Bronchial epithelial cell (primary cell): ENCODE data around the gene SLC6A19. TPM values are rescaled to one million over a fixed set of nuclear protein-coding genes. Genes with fewer than 3 reads are reported as not detected.

Experiments
- DNase-seq: peaks from one replicate; pipeline ENCODE4 v3.0.0-alpha.2; 2010; ENCODE audit warnings: low read depth
- FAIRE-seq: peaks from 2 replicates; lab custom pipeline; 2011; peaks lifted over from hg19 to GRCh38; lab: Jason Lieb, UNC
- H3K27me3 ChIP-seq: 2 replicates; pipeline ENCODE4 v1.5.1; 2011; ENCODE audit warnings: low read length; ENCODE audit not compliant: control insufficient read depth, insufficient read depth
- H3K36me3 ChIP-seq: 2 replicates; pipeline ENCODE4 v1.5.1; 2011; ENCODE audit warnings: low read length; ENCODE audit not compliant: control insufficient read depth, insufficient read depth
- H3K4me3 ChIP-seq: 2 replicates; pipeline ENCODE4 v1.5.1; 2011; ENCODE audit warnings: mild to moderate bottlenecking, low read depth, low read length, control low read depth
- CTCF ChIP-seq: IDR thresholded peaks from 2 replicates; pipeline ENCODE4 v1.5.1; 2011; ENCODE audit warnings: mild to moderate bottlenecking, moderate library complexity, low read length, control low read depth, inconsistent platforms; ENCODE audit not compliant: insufficient read depth, severe bottlenecking
- total RNA-seq: library from RNA; depleted of rRNA; stranded (reverse); fragments of >200 nt; gene quantifications from 2 replicates; pipeline ENCODE4 v1.2.1, GENCODE V29; 2014

The SLC6A19 gene
- total RNA-seq, 1 donor from 2014 or later, result not detected

GRCh38 chr5:1172670-1173404 is 28.6 kb upstream of the SLC6A19 start:
- no peak for TF ChIP-seq CTCF
- Histone ChIP-seq H3K27me3 (no peaks in the 10 kb centered on the region), H3K4me3 (no peak overlapping the region), H3K36me3 (no peaks in the 10 kb centered on the region)
- no peak for DNase-seq
- no peak for FAIRE-seq

GRCh38 chr5:1173485-1174070 is 27.8 kb upstream of the SLC6A19 start:
- Histone ChIP-seq H3K36me3 (no peaks in the 10 kb centered on the region), H3K27me3 (no peaks in the 10 kb centered on the region), H3K4me3 (no peak overlapping the region)
- TF ChIP-seq CTCF, result no peak
- no peak for FAIRE-seq
- DNase-seq, result no peak

- Histone ChIP-seq H3K4me3 (no peak overlapping the region), H3K36me3 (no peaks in the 10 kb centered on the region), H3K27me3 (no peaks in the 10 kb centered on the region)
- peak; percentile 76 for TF ChIP-seq CTCF
- no peak for FAIRE-seq
- DNase-seq, result peak; percentile 36
Observed at GRCh38 chr5:1174122-1174936, 27.1 kb upstream of the SLC6A19 start.

GRCh38 chr5:1175015-1175414 is 26.4 kb upstream of the SLC6A19 start:
- no peak for DNase-seq
- Histone ChIP-seq H3K4me3 (no peak overlapping the region), H3K27me3 (no peaks in the 10 kb centered on the region), H3K36me3 (no peaks in the 10 kb centered on the region)
- FAIRE-seq, result no peak
- TF ChIP-seq CTCF, result no peak

- Histone ChIP-seq H3K27me3 (no peaks in the 10 kb centered on the region), H3K4me3 (no peak overlapping the region), H3K36me3 (no peaks in the 10 kb centered on the region)
- DNase-seq (no peak), FAIRE-seq (no peak)
- TF ChIP-seq CTCF, result no peak
Observed at GRCh38 chr5:1175801-1176472, 25.5 kb upstream of the SLC6A19 start.
